HG03432 (cell line): ENCODE results near the gene CRYGS.
"Not testable (repeated sequence)": the region's sequence is repeated elsewhere in the genome, so short reads cannot be mapped to it uniquely, and the experiment has no call there.

Experiments
- ATAC-seq: cut with Tn5 transposase; IDR thresholded peaks from one replicate; pipeline ENCODE4 v1.9.1; 2021; ENCODE audit warnings: mild to moderate bottlenecking, moderate library complexity; ENCODE audit not compliant: unreplicated experiment

CRYGS gene

GRCh38 chr3:186564586-186564985 lies 20.4 kb upstream of the CRYGS start:
- ATAC-seq, result no peak

DNA sequence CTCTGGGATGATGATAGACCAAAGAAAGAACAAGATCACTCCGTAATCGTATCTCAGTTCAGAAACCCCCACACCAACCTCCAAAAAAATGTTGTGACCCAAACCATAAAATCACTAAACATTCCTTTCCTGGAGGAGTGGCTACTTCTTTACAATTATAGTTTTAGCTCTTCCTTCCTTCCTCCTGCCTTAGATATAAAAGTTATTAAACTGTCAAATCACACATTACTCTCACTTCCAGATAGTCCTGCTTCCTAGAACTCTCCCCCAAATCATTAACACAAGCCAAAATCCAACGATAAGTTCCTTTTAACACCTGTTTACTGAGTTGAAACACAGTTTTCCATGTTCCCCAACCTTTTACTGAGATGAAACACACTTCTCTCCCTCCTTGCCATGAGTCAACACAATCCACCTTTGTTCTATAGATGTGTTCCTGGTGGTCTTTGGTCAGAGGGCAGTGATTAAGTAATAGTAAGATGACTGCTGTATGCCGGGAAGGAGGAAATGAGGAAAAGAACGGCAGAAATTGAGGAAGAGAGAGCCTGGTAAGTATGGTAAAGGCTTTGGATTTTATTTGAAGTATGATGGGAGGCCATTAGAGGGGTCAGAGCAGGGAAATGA lies 8.3 kb upstream of the CRYGS start:
- ATAC-seq, result no peak

DNA sequence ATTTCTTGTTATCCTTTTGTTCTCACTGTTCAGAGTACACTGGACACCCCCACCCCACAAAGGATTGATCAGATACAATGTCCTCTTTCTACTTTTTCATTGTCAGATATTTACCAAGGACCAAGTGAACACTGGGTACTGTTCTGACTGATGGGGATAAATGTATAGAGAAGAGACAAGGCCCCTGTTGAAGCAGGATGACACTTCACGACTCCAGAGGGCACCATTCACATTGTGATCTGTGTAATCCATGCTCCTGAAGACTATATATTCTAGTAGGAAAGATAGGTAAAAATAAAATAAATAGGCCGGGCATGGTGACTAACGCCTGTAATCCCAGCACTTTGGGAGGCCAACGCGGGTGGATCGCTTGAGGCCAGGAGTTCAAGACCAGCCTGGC lies 7.2 kb upstream of the CRYGS start:
- no peak for ATAC-seq

DNA sequence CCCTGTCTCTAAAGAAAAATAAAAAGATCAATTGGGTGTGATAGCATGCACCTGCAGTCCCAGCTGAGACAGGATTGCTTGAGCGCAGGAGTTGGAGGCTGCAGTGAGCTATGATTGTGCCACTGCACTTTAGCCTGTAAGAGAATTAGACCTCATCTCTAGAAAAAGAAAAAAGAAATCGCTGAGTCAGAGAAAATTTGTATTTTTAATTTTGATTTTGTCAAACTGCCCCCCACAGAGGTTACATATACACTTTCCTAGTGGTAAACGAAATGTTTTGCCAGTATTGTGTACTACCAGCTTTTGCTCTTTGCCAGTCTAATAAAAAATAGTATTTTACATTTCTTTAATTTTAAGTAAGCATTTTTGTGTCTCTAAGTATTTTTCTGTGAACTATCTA lies 5.3 kb upstream of the CRYGS start:
- no peak for ATAC-seq

DNA sequence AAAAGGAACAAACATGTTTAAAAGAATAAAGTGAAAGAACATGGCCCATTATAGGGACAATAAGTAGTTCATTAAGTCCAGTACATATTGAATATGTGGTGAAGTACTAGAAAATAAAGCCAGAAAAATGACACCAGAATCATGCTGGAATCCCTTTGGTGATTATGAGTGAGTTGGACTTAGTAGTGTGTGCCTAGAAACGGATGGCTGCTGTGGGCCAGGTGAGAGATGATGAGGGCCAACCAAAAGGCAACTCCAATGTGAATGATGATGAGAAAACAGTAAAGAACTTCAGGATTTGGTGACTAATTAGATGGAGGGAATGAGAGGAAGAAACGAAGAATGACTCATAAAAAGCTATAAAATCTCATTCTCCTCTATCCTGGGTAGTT lies 3.3 kb downstream of the CRYGS start:
- ATAC-seq, result no peak

GRCh38 chr3:186540221-186540834 lies 3.9 kb downstream of the CRYGS start:
- ATAC-seq, result peak; percentile 66

GRCh38 chr3:186538779-186539178 lies 5.4 kb downstream of the CRYGS start:
- peak; percentile 33 for ATAC-seq

GRCh38 chr3:186536883-186537844 lies 7.0 kb downstream of the CRYGS start:
- no peak for ATAC-seq

DNA sequence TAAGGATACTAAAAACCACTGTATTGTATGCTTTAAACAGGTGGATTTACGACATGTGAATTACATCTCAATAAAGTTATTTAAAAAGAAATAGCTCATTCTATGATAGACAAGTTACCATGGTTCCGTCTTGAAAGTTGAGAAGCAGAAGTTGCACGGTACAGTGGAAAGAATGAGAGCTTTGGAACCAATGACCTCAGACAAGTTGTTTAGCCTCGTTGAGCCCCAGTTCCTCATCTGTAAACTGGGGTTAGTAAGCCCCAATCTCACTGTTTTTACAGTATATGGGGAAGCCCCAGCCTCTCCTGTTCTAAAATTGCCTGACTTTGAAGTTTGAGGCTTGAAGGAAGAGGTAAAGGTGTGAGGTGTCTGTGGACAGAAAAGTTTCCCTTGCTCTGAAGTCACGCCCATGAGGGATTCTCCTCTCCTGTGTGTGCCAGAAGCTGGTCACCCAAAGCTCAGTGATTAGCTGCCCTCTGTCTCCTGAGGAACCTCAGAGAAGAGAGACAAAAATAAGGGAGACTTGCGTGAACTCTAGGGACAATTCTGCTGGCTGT lies 10.0 kb downstream of the CRYGS start:
- ATAC-seq, result peak; percentile 81

- ATAC-seq, result peak; percentile 68
These were observed 11.5 kb downstream of the CRYGS start for GRCh38 chr3:186532598-186533072.

- not testable (repeated sequence) for ATAC-seq
These were observed 12.5 kb downstream of the CRYGS start for GRCh38 chr3:186531694-186532093.

DNA sequence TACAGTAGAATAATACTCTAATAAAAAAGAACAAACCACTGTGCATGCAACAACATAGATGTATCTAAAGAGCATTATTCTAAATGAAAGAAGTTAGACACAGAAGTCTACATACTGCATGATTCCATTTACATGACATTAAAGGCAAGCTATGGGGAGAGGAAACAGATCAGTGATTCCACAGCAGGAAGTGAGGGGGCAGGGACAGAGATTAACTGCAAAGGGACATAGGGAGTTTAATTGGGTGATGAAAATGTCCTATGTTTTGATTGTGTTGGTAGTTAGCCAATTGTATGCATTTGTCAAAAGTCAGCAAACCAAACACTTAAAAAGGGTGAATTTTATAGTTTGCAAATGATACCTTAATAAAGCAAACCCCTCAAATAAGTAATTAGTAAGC lies 13.8 kb downstream of the CRYGS start:
- ATAC-seq, result no peak

DNA sequence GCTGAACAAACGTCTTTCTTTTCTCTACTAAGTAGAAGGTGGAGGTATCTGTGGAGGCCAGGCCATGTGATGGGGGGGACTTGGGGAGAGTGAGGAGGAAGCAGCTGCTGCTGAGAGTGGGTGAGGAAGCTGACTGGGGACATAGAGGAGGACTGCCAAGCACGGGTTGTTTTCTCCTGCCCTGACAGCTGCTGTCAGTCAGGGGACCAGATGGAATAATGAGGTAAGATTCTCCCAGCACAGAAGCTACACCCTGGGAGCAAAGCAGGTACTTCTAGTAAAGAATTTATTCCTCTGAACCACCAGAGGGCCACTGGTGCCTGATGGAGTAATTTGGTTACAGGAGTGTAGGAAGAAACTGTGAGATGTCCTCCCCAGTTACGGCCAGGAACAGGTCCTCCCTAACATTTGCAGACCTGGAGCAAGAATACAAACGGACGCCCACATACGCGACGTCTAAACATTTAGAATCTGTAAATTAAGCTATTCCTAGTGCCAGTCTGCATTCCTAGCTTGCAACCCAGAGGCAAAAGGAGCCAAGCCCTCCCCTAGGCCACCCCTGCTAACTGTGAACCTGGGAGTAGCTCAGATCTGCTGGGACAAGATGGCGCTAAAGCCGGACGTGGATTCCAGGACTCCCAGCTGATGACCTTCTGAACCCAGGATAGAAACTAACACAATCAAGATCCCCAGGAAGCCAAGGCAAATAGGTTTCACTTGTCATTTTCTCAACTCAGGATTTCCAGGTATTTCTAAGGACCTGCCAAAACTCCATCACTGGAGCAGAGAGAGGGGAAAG lies 14.8 kb downstream of the CRYGS start:
- ATAC-seq, result no peak

DNA sequence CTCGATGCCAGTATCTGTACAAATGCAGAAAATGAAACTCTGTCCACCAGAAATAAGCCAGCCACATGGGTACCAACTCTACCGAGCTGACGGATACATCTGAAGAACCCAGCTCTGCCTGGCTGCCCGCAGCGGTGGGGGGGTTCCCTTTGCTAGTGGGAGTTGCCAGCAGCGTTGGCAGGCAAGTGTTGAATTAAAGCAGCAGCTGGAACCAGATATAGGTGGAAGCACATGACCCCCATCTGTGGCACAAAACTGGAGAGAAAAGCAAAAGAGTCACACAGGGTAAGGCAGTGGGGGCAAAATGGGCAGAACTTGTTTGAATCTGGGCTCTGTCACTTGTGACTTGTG lies 17.9 kb downstream of the CRYGS start:
- peak; percentile 55 for ATAC-seq

DNA sequence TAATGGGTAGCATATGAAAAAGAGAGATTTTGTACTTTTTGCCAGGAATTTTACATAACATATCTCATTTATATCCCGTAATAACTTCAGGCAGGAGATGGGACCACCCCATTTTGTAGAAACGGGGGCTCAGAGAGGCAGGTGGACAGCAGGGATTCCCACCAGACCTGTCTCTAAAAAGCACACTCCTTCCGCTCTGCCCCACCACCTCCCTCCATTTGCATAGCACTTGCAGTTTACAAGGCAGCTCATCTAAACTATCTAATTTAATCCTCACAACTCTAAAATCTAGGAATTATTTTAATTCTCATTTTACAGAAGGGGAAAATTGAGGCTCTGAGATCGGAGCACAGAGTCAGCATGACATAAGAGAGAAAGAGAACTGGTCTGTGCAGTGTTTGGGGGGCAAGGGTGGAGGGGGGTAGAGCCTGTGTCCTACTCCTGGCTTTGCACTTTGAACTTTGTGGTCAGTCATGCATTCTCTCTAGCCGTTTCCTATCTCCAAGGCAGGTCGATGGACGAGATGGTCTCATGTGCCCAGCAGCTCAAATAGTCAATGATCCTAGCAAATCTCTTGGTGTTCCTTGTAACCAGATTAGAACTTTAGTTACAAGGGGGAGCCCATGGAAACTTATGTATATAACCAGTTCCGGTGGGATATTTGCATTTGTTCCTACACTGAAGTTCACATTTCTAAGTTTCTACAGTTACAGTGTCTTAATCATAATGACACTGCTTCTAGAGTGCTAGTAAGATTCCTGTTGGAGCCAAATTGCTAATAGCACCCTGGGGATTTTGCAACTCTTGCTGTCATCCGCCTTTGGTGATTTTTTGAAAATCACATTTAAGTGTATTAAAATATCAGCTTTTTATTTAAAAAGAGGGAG lies 18.6 kb downstream of the CRYGS start:
- ATAC-seq, result peak; percentile 25

- ATAC-seq, result no peak
These were observed 19.6 kb downstream of the CRYGS start for GRCh38 chr3:186524616-186525015.

DNA sequence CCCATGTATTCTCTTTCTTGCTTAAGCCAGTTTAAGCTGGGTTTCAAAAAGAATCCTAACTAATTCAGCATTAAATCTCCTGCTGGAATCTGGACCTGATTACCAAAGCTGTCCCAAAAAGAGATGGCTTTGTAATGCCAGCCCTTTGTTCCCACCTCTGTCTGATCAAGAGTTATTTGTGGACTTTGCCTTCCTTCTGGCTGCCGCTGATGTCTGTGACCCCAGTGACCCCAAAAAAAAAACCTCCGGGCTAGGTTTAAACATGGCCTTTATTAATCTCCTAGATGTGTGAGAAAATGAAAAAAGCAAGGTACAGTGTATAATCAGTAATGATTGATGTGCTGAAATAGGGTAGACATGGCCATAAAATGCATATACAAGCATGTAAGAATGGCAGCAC lies 20.7 kb downstream of the CRYGS start:
- no peak for ATAC-seq

- no peak for ATAC-seq
These were observed 21.2 kb downstream of the CRYGS start for GRCh38 chr3:186523022-186523421.

- ATAC-seq, result peak; percentile 69
These were observed 23.0 kb downstream of the CRYGS start for GRCh38 chr3:186520957-186521842.
